Neural progenitor cell (in vitro differentiated cells): ENCODE data around the gene GORAB. TPM values are rescaled to one million over a fixed set of nuclear protein-coding genes. Genes with fewer than 3 reads are reported as not detected.
A peak's percentile ranks its signal among the peaks of the same experiment; 100 is the strongest.

Experiments used
- DNase-seq: peaks from one replicate; pipeline ENCODE4 v3.0.0-alpha.2; 2016; ENCODE audit warnings: low spot score
- H2AFZ ChIP-seq: fragments of 200-600 bp; sonication (generic); replicated peaks from 2 replicates; pipeline ENCODE4 v1.6.1; 2016; ENCODE audit warnings: antibody characterized with exemption
- H3F3A ChIP-seq: fragments of 200-600 bp; sonication (generic); 2 replicates; pipeline ENCODE4 v1.6.1; 2016; ENCODE audit warnings: antibody characterized with exemption, low read depth
- H3K27ac ChIP-seq: fragments of 200-600 bp; sonication (generic); 2 replicates; pipeline ENCODE4 v1.5.1; 2016; ENCODE audit warnings: mild to moderate bottlenecking
- H3K27me3 ChIP-seq: fragments of 200-600 bp; sonication (generic); 2 replicates; pipeline ENCODE4 v1.6.1; 2016; ENCODE audit warnings: mild to moderate bottlenecking, moderate library complexity
- H3K36me3 ChIP-seq: fragments of 200-600 bp; sonication (generic); 2 replicates; pipeline ENCODE4 v1.5.1; 2016
- H3K4me1 ChIP-seq: fragments of 200-600 bp; sonication (generic); 2 replicates; pipeline ENCODE4 v1.6.1; 2016; ENCODE audit warnings: mixed run types
- H3K4me2 ChIP-seq: fragments of 200-600 bp; sonication (generic); 2 replicates; pipeline ENCODE4 v1.6.1; 2016
- H3K4me3 ChIP-seq: fragments of 200-600 bp; sonication (generic); 2 replicates; pipeline ENCODE4 v1.5.1; 2016
- H3K79me2 ChIP-seq: fragments of 200-600 bp; sonication (generic); 2 replicates; pipeline ENCODE4 v1.6.1; 2016; ENCODE audit warnings: low read depth
- H3K9ac ChIP-seq: fragments of 200-600 bp; sonication (generic); 2 replicates; pipeline ENCODE4 v1.6.1; 2016
- H3K9me3 ChIP-seq: fragments of 200-600 bp; sonication (generic); 2 replicates; pipeline ENCODE4 v1.5.1; 2016; ENCODE audit warnings: low read depth
- H4K20me1 ChIP-seq: fragments of 200-600 bp; sonication (generic); 2 replicates; pipeline ENCODE4 v1.6.1; 2016; ENCODE audit warnings: low read depth
- H3K27ac Mint-ChIP-seq: 3 replicates; pipeline ENCODE4 v1.8.0; 2021; ENCODE audit warnings: mixed read lengths
- H3K27me3 Mint-ChIP-seq: 2 replicates; pipeline ENCODE4 v1.8.0; 2022; ENCODE audit warnings: low read depth, mild to moderate bottlenecking, inconsistent platforms, moderate library complexity, mixed read lengths; ENCODE audit not compliant: insufficient read depth
- H3K36me3 Mint-ChIP-seq: 3 replicates; pipeline ENCODE4 v1.8.0; 2021; ENCODE audit warnings: mixed read lengths
- H3K4me1 Mint-ChIP-seq: 3 replicates; pipeline ENCODE4 v1.8.0; 2021; ENCODE audit warnings: mixed read lengths
- H3K4me3 Mint-ChIP-seq: 3 replicates; pipeline ENCODE4 v1.8.0; 2021; ENCODE audit warnings: mild to moderate bottlenecking, moderate library complexity, mixed read lengths
- H3K9me3 Mint-ChIP-seq: 3 replicates; pipeline ENCODE4 v1.8.0; 2020; ENCODE audit warnings: mixed read lengths
- CTCF ChIP-seq: fragments of 200-600 bp; sonication (generic); IDR thresholded peaks from 2 replicates; pipeline ENCODE4 v1.5.1; 2017; ENCODE audit warnings: antibody characterized with exemption, mild to moderate bottlenecking
- EZH2 ChIP-seq: fragments of 200-600 bp; sonication (generic); IDR thresholded peaks from 2 replicates; pipeline ENCODE4 v1.6.1; 2017; ENCODE audit warnings: antibody characterized with exemption, mild to moderate bottlenecking, moderate library complexity
- EZH2phosphoT487 ChIP-seq: fragments of 200-600 bp; sonication (generic); IDR thresholded peaks from 2 replicates; pipeline ENCODE4 v1.6.1; 2017; ENCODE audit warnings: antibody characterized with exemption
- total RNA-seq: library from RNA; depleted of rRNA; stranded (reverse); fragments of >200 nt; gene quantifications from 2 replicates; pipeline ENCODE4 v1.2.3, GENCODE V29; 2015; ENCODE audit warnings: low replicate concordance

GORAB gene
- total RNA-seq, 1 donor from 2014 or later: 23.8 TPM

DNA sequence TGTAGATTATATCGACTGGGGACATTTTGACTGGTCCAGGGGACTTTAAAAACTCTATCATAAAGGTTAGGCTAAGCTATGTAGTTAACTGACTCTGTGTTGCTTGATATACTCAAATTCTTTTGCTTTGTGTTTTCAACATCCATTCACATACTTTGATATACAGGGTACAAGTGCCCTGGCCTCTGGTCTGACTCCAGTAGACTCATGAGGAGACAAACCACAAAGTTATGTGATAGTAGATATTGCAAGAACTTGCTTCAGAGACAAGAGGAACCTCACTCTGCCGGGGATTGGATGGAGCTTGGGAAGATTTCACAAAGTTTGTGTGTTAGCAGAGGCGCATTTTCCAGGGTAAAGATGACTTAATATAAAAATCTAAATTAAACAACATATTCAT lies 1.3 kb downstream of the GORAB start:
- peak overlapping the region; percentile 83 for H3K9ac ChIP-seq
- no peaks in the 10 kb centered on the region for H3K27me3 Mint-ChIP-seq

DNA sequence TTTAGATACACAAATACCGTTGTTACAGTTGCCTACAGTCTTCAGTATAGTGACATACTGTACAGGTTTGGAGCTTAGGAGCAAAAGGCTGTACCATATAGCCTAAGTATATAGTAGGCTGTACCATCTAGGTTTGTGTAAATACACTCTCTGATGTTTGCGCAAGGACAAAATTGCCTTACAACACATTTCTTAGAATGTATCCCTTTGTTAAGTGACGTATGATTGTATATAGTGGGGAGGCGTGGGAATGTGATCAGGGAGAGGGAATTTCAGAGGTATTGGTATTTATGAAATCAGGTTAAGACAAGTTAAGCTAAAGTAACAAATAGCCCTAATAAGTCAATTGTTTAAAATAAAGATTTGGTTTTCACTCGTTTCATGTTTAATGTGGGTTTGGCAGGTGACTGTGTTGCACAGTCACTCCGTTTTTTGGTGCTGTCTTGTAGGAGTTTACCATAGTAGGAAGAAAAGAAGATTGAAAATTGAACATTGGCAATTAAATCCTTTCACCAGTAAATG lies 2.7 kb downstream of the GORAB start:
- Histone ChIP-seq H3K9me3 (no peaks in the 10 kb centered on the region), H3K36me3 (no peaks in the 10 kb centered on the region), H3F3A (peaks cover 12% of the 10 kb centered on the region), H3K9ac (no peak overlapping the region), H3K27me3 (no peaks in the 10 kb centered on the region), H3K79me2 (peaks cover 69% of the 10 kb centered on the region), H4K20me1 (no peaks in the 10 kb centered on the region), H3K27ac (no peak overlapping the region), H3K4me2 (no peak overlapping the region), H3K4me3 (no peak overlapping the region), H2AFZ (no peak overlapping the region), H3K4me1 (peaks cover 12% of the 10 kb centered on the region)
- no peaks in the 10 kb centered on the region for H3K4me1 Mint-ChIP-seq
- no peak overlapping the region for H3K4me3 Mint-ChIP-seq
- DNase-seq: no peak
- no peak overlapping the region for H3K27ac Mint-ChIP-seq
- H3K36me3 Mint-ChIP-seq: peaks cover 12% of the 10 kb centered on the region
- H3K27me3 Mint-ChIP-seq: no peaks in the 10 kb centered on the region
- no peak for TF ChIP-seq EZH2phosphoT487
- no peak for TF ChIP-seq CTCF
- no peak for TF ChIP-seq EZH2
- no peaks in the 10 kb centered on the region for H3K9me3 Mint-ChIP-seq

More for the DNA sequence above, 1.3 kb downstream of the GORAB start:
- Mint-ChIP-seq H3K4me3 (no peak overlapping the region), H3K4me1 (no peaks in the 10 kb centered on the region), H3K36me3 (peaks cover 5% of the 10 kb centered on the region), H3K9me3 (no peaks in the 10 kb centered on the region), H3K27ac (no peak overlapping the region)
- H4K20me1 ChIP-seq: no peaks in the 10 kb centered on the region
- H3F3A ChIP-seq: peaks cover 12% of the 10 kb centered on the region
- peaks cover 12% of the 10 kb centered on the region for H3K4me1 ChIP-seq
- H3K79me2 ChIP-seq: peaks cover 64% of the 10 kb centered on the region
- H2AFZ ChIP-seq: no peak overlapping the region
- no peaks in the 10 kb centered on the region for H3K27me3 ChIP-seq
- peak overlapping the region; percentile 71 for H3K4me3 ChIP-seq
- DNase-seq: no peak
- peak overlapping the region; percentile 82 for H3K4me2 ChIP-seq
- no peaks in the 10 kb centered on the region for H3K36me3 ChIP-seq
- no peak overlapping the region for H3K27ac ChIP-seq
- no peak for TF ChIP-seq EZH2
- TF ChIP-seq EZH2phosphoT487: no peak
- TF ChIP-seq CTCF: no peak
- H3K9me3 ChIP-seq: no peaks in the 10 kb centered on the region

DNA sequence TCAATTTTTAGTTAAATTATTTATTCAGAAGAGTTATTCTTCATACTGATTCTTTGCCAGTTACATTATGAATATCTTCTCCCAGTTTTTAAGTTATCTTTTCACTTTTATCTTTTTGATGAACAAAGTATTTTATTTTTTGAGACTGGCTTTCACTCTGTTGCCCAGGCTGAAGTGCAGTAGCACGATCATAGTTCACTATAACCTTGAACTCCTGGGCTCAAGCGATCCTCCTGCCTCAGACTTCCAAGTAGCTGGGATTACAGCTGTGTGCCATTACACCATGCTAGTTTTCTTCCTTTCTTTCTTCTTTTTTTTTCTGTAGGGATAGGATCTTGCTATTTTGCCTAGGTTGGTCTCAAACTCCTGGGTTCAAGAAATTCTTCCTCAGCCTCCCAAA lies 3.5 kb downstream of the GORAB start:
- no peak overlapping the region for H3K4me3 Mint-ChIP-seq
- Histone ChIP-seq H3K9me3 (no peaks in the 10 kb centered on the region), H3K27ac (no peak overlapping the region), H4K20me1 (no peaks in the 10 kb centered on the region), H3K27me3 (no peaks in the 10 kb centered on the region), H2AFZ (no peak overlapping the region), H3K9ac (no peak overlapping the region), H3K4me2 (no peak overlapping the region), H3K79me2 (peaks cover 69% of the 10 kb centered on the region), H3K4me3 (no peak overlapping the region), H3F3A (peaks cover 12% of the 10 kb centered on the region), H3K36me3 (no peaks in the 10 kb centered on the region), H3K4me1 (peaks cover 12% of the 10 kb centered on the region)
- no peak overlapping the region for H3K27ac Mint-ChIP-seq
- TF ChIP-seq EZH2 (no peak), EZH2phosphoT487 (no peak), CTCF (no peak)
- H3K9me3 Mint-ChIP-seq: no peaks in the 10 kb centered on the region
- H3K36me3 Mint-ChIP-seq: peaks cover 17% of the 10 kb centered on the region
- H3K4me1 Mint-ChIP-seq: no peaks in the 10 kb centered on the region
- no peaks in the 10 kb centered on the region for H3K27me3 Mint-ChIP-seq
- DNase-seq: no peak
